GM12801 (cell line): Measurements from ENCODE around the gene ANKS3.

Experiments
- TF ChIP-seq, protein P1 (sequence below): IDR thresholded peaks from one replicate; pipeline ENCODE4 v1.5.1; 2011; ENCODE audit warnings: control low read depth; ENCODE audit not compliant: insufficient read length; ENCODE audit errors: extremely low read depth

ANKS3 gene

GRCh38 chr16:4663777-4664465 is 70.2 kb downstream of the ANKS3 start:
- TF ChIP-seq, protein P1, sequence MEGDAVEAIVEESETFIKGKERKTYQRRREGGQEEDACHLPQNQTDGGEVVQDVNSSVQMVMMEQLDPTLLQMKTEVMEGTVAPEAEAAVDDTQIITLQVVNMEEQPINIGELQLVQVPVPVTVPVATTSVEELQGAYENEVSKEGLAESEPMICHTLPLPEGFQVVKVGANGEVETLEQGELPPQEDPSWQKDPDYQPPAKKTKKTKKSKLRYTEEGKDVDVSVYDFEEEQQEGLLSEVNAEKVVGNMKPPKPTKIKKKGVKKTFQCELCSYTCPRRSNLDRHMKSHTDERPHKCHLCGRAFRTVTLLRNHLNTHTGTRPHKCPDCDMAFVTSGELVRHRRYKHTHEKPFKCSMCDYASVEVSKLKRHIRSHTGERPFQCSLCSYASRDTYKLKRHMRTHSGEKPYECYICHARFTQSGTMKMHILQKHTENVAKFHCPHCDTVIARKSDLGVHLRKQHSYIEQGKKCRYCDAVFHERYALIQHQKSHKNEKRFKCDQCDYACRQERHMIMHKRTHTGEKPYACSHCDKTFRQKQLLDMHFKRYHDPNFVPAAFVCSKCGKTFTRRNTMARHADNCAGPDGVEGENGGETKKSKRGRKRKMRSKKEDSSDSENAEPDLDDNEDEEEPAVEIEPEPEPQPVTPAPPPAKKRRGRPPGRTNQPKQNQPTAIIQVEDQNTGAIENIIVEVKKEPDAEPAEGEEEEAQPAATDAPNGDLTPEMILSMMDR, result no peak

- TF ChIP-seq, protein P1, result no peak
These were observed 70.7 kb downstream of the ANKS3 start for GRCh38 chr16:4663465-4663776.

GRCh38 chr16:4661661-4662060 is 72.4 kb downstream of the ANKS3 start:
- TF ChIP-seq, protein P1, result no peak

GRCh38 chr16:4660454-4661007 is 73.5 kb downstream of the ANKS3 start:
- TF ChIP-seq, protein P1, result no peak

GRCh38 chr16:4659363-4660353 is 74.4 kb downstream of the ANKS3 start:
- TF ChIP-seq, protein P1, result no peak

DNA sequence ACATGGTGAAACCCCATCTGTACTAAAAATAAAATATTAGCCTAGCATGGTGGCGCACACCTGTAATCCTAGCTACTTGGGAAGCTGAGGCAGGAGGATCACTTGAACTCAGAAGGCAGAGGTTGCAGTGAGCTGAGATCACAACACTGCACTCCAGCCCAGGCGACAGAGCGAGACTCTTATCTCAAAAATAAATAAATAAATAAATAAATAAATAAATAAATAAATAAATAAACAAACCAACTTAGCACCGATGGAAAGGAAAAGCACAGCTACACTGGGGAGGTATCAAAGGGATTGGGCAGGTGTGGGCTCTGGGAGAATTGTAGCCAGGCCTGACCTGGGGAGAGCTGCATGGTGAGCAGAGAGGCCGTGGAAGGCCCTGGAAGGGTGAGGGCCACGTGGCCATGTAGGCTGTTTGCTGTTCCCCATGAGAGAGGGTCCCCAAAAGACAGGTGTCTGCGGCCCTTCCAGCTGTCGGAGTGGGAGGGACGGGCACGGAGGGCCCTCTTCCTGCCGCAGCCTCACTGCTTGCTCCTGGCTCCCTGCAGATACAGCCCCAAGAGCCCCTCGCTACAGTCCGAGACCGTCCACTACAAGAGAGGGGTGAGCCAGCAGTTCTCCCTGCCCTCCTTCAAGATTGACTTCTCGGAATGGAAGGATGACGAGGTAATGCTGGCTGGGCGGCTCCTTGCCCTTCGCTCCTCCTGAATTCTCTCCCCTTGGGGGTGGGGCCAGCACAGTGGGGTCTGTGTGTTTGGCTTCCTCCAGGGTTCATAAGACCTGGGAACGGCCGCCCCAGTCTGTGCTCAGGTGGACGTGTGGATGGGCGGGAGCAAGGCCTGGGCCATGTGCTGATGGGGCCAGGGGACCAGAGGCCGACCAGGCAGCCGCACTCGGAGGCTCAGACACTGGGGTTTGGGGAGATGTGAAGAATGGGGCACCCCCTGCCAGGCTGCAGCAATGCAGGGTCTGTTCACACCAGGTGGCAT is 77.1 kb downstream of the ANKS3 start:
- TF ChIP-seq, protein P1, result no peak
